ENCODE measurements around the gene PLAGL2.
"Not testable (repeated sequence)": the region's sequence is repeated elsewhere in the genome, so short reads cannot be mapped to it uniquely, and the experiment has no call there.

The PLAGL2 gene

DNA sequence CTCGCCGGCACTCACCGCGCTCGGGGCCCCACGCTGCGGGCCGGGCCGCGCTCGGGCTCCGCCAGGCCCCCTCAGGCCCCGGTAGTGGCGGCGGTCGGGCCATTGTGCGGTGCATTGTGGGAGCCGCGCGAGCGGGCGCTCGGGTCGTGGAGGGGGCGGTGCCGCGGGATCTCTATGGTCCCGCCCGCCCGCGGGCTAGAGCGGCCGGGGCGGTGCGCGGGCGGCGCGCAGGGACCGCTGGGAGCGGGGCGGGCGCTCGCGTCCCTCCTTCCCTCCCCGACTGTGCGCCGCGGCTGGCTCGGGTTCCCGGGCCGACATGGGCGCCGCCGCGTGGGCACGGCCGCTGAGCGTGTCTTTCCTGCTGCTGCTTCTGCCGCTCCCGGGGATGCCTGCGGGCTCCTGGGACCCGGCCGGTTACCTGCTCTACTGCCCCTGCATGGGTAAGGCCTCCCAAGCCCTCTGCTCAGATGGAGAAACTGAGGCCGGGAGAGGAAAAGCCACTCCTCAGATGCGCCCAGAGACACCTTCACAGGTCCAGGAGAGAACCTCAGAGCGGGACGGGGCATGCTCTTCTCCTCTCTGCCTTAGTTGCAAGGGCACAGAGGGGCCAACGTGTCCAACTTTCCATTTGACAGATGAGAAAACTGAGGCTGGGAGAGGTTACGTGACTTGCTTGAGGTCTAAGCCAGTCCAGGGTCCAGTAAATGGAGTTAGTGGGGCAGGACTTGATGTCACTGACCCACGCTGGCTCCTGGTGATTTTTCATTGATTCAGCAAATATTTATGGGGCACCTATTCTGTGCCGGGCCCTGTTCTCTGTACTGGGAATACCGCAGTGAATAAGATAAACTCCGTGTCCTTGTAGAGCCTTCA lies at the start of gene PLAGL2, which contains the start of gene POFUT1:
TSS of gene PLAGL2 (minus strand) at position 118 of the 873 bp plus-strand sequence. CDS start 5,565 bp downstream, outside the sequence.
TSS of gene POFUT1 (plus strand) at position 255 of the 873 bp plus-strand sequence. CDS start at position 317, 62 bp downstream.
- DNase-seq: peak; percentile 20

DNA sequence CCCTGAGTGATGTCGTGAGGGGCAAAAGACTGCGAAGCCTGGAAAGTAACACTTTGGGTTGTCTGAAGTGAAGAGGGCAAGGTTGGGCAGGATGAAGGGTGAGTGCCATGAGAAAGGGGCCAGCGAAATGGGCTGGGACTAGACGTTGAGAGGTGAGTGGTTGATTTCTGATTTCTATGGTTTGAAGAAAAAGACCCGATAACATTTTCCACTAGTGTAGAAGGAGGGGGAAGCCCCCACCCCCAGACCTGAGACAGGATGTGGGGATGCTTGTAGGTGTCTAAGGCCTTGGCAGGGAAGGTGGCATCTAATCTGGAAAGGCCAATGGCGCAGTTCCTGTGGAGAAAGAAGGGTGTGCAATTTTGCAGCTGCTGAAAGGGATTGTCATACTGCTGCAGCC lies 44.6 kb upstream of the PLAGL2 start:
- no peak for DNase-seq

DNA sequence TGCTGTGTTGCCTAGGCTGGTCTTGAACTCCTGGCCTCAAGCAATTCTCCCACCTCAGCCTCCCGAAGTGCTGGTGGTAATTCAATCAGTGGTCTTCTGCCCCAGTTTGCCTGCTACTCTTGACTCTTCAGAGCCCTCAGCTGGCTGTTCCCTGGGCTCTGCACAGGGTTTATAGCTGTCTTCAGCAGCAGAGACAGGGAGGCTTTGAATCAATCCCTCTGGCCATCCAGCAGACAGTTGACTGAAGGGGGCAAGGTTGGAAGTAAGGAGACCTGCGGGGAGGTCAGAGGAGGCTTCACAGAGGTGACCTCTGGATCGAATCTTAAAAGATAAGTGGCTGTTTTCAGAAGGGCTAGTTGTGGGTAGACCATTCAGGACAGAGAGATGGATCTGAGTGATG lies 43.9 kb upstream of the PLAGL2 start:
- DNase-seq: no peak

DNA sequence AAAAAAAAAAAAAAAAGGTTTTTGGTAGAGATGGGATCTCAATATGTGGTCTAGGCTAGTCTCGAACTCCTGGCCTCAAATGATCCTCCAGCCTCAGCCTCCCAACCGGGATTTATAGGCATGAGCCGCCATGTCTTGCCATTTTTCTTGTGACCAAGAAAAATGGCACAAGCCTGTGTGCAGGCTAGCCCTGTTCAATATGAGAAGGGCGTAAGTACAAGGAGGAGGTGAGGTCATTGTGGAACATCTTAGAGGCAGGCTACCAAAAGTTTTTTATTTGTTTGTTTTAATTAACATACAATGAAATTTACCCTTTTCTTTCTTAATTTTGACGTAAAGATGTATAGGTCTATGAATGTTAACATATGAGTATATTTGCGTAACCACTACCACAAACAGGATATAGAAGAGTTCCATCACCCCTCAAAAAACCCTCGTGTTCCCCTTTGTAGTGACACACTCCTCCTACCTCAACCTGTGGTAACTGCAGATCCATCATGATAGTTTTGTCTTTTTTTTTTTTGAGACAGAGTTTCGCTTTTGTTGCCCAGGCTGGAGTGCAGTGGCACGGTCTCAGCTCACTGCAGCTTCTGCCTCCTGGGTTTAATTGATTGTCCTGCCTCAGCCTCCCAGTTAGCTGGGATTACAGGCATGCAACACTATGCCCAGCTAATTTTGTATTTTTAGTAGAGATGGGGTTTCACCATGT lies 41.6 kb upstream of the PLAGL2 start:
- no peak for DNase-seq

DNA sequence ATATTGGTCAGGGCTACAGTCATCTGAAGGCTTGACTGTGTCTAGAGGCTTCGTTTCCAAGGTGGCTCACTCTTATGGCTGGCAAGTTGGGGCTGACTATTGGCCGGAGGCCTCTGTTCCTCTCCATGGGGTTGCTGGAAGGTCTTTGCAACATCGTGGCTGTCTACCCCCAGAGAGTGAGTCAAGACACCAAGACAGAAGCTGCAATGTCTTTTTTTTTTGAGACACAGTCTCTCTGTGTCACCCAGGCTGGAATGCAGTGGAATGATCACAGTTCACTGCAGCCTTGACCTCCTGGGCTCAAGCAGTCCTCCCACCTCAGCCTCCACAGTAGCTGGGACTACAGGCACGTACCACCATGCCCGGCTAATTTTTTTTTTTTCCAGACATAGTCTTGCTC lies 40.5 kb upstream of the PLAGL2 start:
- no peak for DNase-seq

DNA sequence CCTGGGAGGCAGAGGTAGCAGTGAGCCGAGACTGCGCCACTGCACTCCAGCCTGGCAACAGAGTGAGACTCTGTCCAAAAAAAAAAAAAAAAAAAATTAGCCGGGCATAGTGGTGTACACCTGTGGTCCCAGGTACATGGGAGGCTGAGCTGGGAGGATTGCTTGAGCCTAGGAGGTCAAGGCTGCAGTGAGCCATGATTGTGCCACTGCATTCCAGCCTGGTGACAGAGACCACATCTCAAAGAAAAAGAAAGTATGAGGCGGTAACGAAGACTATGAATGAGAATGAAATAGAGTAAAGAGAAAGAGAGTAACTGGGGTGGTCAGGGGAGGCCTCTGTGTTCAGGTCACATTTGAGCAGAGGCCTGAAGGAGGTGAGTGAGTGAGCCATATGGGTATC lies 38.7 kb upstream of the PLAGL2 start:
- not testable (repeated sequence) for DNase-seq

- DNase-seq: no peak
Measured at GRCh38 chr20:32244959-32245358, 37.4 kb upstream of the PLAGL2 start.

GRCh38 chr20:32244150-32244823 lies 36.7 kb upstream of the PLAGL2 start:
- DNase-seq: no peak

- DNase-seq: no peak
Measured at GRCh38 chr20:32241807-32242206, 34.3 kb upstream of the PLAGL2 start.

DNA sequence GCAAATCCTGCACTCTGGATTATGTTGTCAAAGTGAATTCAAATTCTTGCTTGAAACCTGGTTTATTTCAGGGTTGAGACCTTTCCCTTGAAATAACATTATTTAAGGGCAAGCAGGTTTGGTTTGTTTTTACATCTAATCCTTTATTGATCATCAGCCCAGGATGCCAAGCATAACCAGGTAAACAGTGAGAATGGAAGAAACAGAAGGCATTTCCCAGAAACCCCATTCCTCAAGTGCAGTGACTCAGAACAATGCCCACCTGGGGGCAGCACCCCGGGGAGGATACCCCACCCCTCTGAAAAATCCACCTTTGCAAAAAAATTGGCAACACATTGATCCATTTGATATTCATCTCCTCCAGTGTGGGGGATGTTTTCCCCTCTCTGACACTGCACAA lies 32.7 kb upstream of the PLAGL2 start:
- no peak for DNase-seq

GRCh38 chr20:32238483-32239425 lies 31.2 kb upstream of the PLAGL2 start:
- DNase-seq: no peak

DNA sequence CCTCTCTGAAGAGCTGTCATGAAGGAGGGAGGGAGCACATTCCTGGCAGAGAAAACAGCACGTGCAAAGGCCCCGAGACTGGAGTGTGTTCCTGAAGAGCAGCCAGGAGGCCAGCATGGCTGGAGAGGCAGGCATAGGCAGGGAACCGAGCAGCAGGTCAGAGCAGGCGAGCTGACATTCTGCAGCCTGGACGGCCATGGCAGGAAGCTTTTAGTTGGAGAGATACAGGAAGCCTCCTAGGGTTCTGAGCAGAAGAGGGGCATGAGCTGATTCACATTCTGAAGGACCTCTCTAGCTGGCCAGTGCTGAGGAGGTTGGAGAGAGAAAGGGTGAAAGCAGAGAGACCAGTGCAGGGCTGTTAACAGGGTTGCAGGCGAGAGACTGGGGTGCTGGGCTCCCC lies 29.9 kb upstream of the PLAGL2 start:
- DNase-seq: no peak

DNA sequence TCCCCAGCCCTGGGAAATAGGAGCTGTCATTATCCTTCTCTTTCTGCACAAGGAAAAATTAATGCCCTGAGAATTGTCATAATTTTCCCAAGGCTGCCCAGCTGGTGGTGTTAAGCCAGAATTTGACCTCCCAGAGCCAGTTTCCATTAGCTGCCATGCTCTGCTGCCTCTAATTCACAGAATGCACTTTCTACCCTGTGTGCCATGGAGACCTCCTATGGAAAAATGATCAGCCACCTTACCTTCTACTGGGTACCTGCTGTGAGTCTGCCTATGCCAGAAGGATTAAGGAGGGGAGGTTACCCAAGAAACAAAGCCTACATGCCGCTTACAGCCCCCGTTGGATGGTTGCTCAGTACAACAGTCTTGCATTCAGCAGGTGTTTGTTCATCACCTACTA lies 29.3 kb upstream of the PLAGL2 start:
- no peak for DNase-seq

- no peak for DNase-seq
Measured at GRCh38 chr20:32236048-32236533, 28.5 kb upstream of the PLAGL2 start.

GRCh38 chr20:32235331-32236047 lies 27.9 kb upstream of the PLAGL2 start:
- DNase-seq: no peak

- DNase-seq: no peak
Measured at GRCh38 chr20:32234135-32234808, 26.7 kb upstream of the PLAGL2 start.

DNA sequence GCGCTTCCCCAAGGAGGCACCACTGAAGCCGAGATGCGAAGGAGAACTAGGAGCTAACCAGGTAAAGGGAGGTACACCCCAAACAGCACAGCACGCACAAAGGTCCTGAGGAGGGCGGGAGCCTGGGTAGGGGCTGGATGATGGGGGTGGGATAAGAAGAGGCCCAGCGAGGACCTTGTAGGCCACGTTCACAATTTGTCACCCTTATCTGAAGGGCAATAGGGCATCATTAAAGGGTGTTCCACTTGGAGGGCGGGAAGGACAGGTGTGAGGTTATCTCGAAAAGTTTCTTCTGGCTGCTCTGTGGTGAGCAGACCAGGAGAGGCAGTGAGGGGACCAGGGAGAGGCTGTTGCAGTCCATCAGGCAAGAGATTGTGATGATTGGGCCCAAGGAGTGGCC lies 25.7 kb upstream of the PLAGL2 start:
- DNase-seq: no peak

GRCh38 chr20:32232326-32232886 lies 24.9 kb upstream of the PLAGL2 start:
- no peak for DNase-seq

DNA sequence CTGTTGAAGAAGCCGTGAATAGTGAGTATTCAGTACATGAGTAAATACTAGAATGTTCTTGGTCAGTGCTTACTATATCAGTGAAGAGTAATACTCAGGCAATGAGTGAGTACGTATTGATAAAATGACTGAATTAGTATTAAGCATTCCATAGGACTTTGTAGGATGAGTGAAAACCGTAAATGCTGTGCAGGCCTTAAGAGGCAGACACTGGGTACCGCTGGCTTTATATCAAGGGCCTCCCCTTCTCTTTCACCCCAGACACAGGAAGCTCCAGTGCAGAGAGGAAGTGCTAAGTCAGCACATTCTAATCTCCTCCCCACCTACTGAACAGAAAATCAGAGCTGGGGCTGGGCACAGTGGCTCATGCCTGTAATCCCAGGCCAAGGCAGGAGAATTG lies 24.3 kb upstream of the PLAGL2 start:
- no peak for DNase-seq

DNA sequence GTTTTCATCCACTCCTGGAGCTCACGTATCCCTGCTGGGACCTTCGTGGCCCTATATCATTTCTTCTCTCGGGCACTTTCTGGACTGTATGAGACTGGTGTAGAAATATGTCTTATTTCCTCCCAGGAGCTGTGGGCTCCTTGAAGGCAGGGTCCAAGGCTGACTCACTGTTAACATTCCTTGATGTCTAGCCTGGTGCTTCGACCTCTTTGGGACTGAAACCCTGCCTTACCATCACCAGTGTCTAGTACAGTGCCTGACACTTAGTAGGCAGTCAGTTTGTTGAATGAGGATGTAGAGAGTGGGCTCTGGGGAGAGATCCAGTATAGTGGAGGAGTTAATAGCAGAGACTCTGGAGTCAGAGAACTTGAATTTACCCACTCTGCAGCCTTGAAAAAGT lies 23.7 kb upstream of the PLAGL2 start:
- no peak for DNase-seq

GRCh38 chr20:32230707-32231106 lies 23.2 kb upstream of the PLAGL2 start:
- DNase-seq: no peak
